HCT116 (cell line): ENCODE measurements around the gene GOLGA6L7.

Experiments
- CTCF ChIP-seq, 3 experiments: fragments of 200-600 bp in 1 of 3; sonication (generic) in 1 of 3; IDR thresholded peaks in 2 of 3; conservative IDR thresholded peaks in 1 of 3; 2 replicates each; pipeline ENCODE4 v1.5.1; 2012 to 2017; ENCODE audit warnings: low read depth in 2 of 3, low read length in 2 of 3, antibody characterized with exemption in 1 of 3, borderline replicate concordance in 1 of 3, control low read depth in 1 of 3, mild to moderate bottlenecking in 1 of 3, mixed read lengths in 1 of 3, mixed run types in 1 of 3, moderate library complexity in 1 of 3; ENCODE audit not compliant: insufficient read depth in 1 of 3
- ELF1 ChIP-seq: IDR thresholded peaks from 2 replicates; pipeline ENCODE4 v1.6.1; 2012; ENCODE audit warnings: low read depth, borderline replicate concordance
- EZH2 ChIP-seq: fragments of 200-600 bp; sonication (generic); IDR thresholded peaks from 2 replicates; pipeline ENCODE4 v1.6.1; 2017; ENCODE audit warnings: antibody characterized with exemption, mixed run types
- EZH2phosphoT487 ChIP-seq: fragments of 200-600 bp; IDR thresholded peaks from 2 replicates; pipeline ENCODE4 v1.6.1; 2018; ENCODE audit warnings: antibody characterized with exemption, borderline replicate concordance
- JUND ChIP-seq: IDR thresholded peaks from 2 replicates; pipeline ENCODE4 v1.6.1; 2012
- POLR2A ChIP-seq: IDR thresholded peaks from 2 replicates; pipeline ENCODE4 v1.7.0; 2011; ENCODE audit warnings: borderline replicate concordance; ENCODE audit not compliant: insufficient read depth, insufficient read length; ENCODE audit errors: extremely low read depth
- POLR2AphosphoS5 ChIP-seq: IDR thresholded peaks from 2 replicates; pipeline ENCODE4 v1.6.1; 2011; ENCODE audit warnings: mild to moderate bottlenecking, low read depth, low read length, moderate library complexity
- RAD21 ChIP-seq: IDR thresholded peaks from 2 replicates; pipeline ENCODE4 v1.6.1; 2012; ENCODE audit warnings: low read depth, mild to moderate bottlenecking
- SP1 ChIP-seq: IDR thresholded peaks from 2 replicates; pipeline ENCODE4 v1.6.1; 2012; ENCODE audit warnings: low read depth
- ZBTB33 ChIP-seq: IDR thresholded peaks from 2 replicates; pipeline ENCODE4 v1.6.1; 2011; ENCODE audit warnings: mild to moderate bottlenecking, low read length, moderate library complexity; ENCODE audit not compliant: insufficient replicate concordance; ENCODE audit errors: extremely low read depth
- ZNF274 ChIP-seq: fragments of 200-500 bp; sonication (Bioruptor generic); IDR thresholded peaks from 2 replicates; pipeline ENCODE4 v1.6.1; 2014; ENCODE audit warnings: mild to moderate bottlenecking, low read depth, low read length, inconsistent platforms

GRCh38 chr15:28861031-28861534 lies 12.6 kb upstream of the GOLGA6L7 start:
- no peak for TF ChIP-seq CTCF (IDR thresholded peaks at IDR 0.05 in 2 of 3, conservative IDR thresholded peaks at IDR 0.05 in 1 of 3; ENCODE audit: borderline replicate concordance in 1 of 3, insufficient read depth in 1 of 3, low read depth in 2 of 3, low read length in 2 of 3)
- no peak for TF ChIP-seq EZH2
- TF ChIP-seq RAD21, result no peak
- TF ChIP-seq ELF1, result no peak
- no peak for TF ChIP-seq POLR2A
- TF ChIP-seq ZBTB33, result no peak
- no peak for TF ChIP-seq SP1
- TF ChIP-seq POLR2AphosphoS5, result no peak
- TF ChIP-seq EZH2phosphoT487, result no peak
- no peak for TF ChIP-seq ZNF274
- TF ChIP-seq JUND, result no peak
